AG04450 (cell line): Measurements from ENCODE around the gene ANKLE2. TPM values are rescaled to one million over a fixed set of nuclear protein-coding genes. Genes with fewer than 3 reads are reported as not detected.

Experiments used
- CTCF ChIA-PET: fragments of 300-600, 350-600 bp; formaldehyde crosslinking; extraction: SDS; loops from one replicate; lab custom pipeline; 2022; ENCODE audit warnings: antibody characterized with exemption, inconsistent platforms; lab: Charles Lee
- POLR2A ChIA-PET: fragments of 350-600 bp; formaldehyde crosslinking; extraction: SDS; loops from one replicate; lab custom pipeline; 2021; ENCODE audit warnings: antibody characterized with exemption, inconsistent platforms; lab: Yijun Ruan, JAX
- DNase-seq: peaks from one replicate; pipeline ENCODE4 v3.0.0-alpha.2; 2011; ENCODE audit warnings: low read depth, low spot score
- H3K27ac ChIP-seq: one replicate; pipeline ENCODE4 v1.5.1; 2012; ENCODE audit warnings: low read depth, low read length, control low read depth
- H3K27me3 ChIP-seq: one replicate; pipeline ENCODE4 v1.6.0; 2012; ENCODE audit warnings: low read length; ENCODE audit not compliant: control insufficient read depth, insufficient read depth
- H3K4me3 ChIP-seq: 2 replicates; pipeline ENCODE4 v1.5.1; 2011; ENCODE audit warnings: mild to moderate bottlenecking, low read depth, low read length, control low read depth
- H3K9me3 ChIP-seq: 2 replicates; pipeline ENCODE4 v1.5.1; 2012; ENCODE audit warnings: low read length; ENCODE audit not compliant: control insufficient read depth, insufficient read depth
- CTCF ChIP-seq: IDR thresholded peaks from 2 replicates; pipeline ENCODE4 v1.5.1; 2011; ENCODE audit warnings: low read depth, low read length, control low read depth, inconsistent platforms
- polyA plus RNA-seq: library from polyadenylated mRNA; depleted of rRNA; stranded (reverse); fragments of >200 nt; gene quantifications from 2 replicates; pipeline ENCODE4 v1.2.3, GENCODE V29; 2011

ANKLE2 gene
- polyA plus RNA-seq, 1 experiment = 55.7 TPM

DNA sequence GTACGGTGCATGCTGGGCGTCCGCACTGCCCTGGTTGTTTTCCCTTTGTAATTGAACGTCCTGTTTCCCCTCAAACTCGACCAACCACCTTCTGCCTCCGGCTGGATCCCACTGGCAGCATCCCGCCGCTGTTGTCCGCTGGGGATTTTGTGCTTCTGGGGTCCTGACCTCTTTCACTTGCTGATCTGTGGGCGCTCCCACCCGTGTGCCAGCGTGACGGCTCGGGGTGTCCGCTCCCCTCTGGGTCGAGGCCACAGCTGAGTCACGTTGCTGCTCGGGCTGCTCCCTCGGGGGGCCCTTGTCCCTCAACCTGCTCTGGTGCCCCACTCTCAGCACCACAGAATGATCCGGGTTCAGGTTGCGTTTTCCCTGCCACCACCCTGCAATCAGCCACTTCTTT is 43.0 kb downstream of the ANKLE2 start:
- Histone ChIP-seq H3K27me3 (no peaks in the 10 kb centered on the region), H3K4me3 (no peak overlapping the region), H3K27ac (no peak overlapping the region), H3K9me3 (peaks cover 7% of the 10 kb centered on the region; the same call in 1 of the 2 replicates)
- ChIA-PET POLR2A (no interaction called here), CTCF (no interaction called here)
- no peak for TF ChIP-seq CTCF
- DNase-seq = no peak

DNA sequence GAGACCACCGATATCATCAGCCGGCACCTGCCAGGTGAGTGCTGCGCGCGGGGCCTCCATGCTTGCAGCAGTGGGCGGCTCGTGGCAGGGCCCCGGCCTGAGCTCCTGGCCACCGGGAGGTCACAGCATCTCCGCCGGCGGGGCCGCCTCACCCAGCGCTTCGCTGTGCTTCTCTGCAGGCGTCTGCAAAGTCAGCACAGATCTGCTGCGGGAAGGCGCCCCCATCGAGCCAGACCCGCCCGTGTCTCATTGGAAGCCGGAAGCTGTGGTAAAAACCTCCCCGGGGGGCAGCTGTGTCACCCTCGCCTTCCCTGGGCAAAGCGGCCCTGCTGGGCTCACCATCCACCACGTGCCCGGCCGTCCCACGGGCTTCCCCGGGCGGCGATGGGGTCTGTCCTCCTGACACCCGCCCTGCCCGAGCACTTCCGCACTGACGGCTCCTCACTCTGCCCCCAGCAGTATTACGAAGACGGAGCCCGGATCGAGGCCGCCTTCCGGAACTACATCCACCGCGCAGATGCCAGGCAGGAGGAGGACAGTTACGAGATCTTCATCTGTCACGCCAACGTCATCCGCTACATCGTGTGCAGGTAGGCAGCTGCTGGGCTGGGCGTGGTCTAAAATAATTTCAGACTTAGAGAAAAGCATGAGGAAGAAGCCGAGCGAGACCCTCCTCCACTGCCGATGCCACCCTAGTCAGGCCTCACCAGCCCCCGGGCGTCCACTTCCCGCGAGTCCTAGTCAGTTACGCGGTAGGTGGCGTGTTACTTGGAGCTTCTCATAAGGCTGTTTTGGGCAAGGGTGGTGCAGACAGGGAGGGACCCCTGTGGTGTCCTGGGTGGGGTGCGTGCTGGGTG is 43.9 kb downstream of the ANKLE2 start:
- CTCF ChIA-PET = no interaction called here
- H3K4me3 ChIP-seq = no peak overlapping the region
- no peak for DNase-seq
- peaks cover 4% of the 10 kb centered on the region; the same call in 1 of the 2 replicates for H3K9me3 ChIP-seq
- POLR2A ChIA-PET = interaction anchor here (1.0 kb wide), 1 partner anchor 37 kb away, joined by 4 read pairs; no protein-coding TSS in a partner anchor
- TF ChIP-seq CTCF = no peak
- H3K27ac ChIP-seq = no peak overlapping the region
- H3K27me3 ChIP-seq = no peaks in the 10 kb centered on the region

GRCh38 chr12:132717011-132717410 is 44.6 kb downstream of the ANKLE2 start:
- TF ChIP-seq CTCF = no peak
- Histone ChIP-seq H3K27ac (no peak overlapping the region), H3K27me3 (no peaks in the 10 kb centered on the region), H3K9me3 (peaks cover 4% of the 10 kb centered on the region; the same call in 1 of the 2 replicates), H3K4me3 (no peak overlapping the region)
- DNase-seq = no peak
- CTCF ChIA-PET = no interaction called here
- POLR2A ChIA-PET = interaction anchor here (1.0 kb wide), 1 partner anchor 38 kb away, joined by 4 read pairs; no protein-coding TSS in a partner anchor

- Histone ChIP-seq H3K27me3 (no peaks in the 10 kb centered on the region), H3K27ac (no peak overlapping the region), H3K9me3 (peaks cover 4% of the 10 kb centered on the region; the same call in 1 of the 2 replicates), H3K4me3 (no peak overlapping the region)
- no peak for DNase-seq
- TF ChIP-seq CTCF = no peak
- CTCF ChIA-PET = no interaction called here
- POLR2A ChIA-PET = no interaction called here
Observed at GRCh38 chr12:132716356-132716755, 45.3 kb downstream of the ANKLE2 start.

GRCh38 chr12:132715874-132716273 is 45.8 kb downstream of the ANKLE2 start:
- no peaks in the 10 kb centered on the region for H3K27me3 ChIP-seq
- H3K27ac ChIP-seq = no peak overlapping the region
- ChIA-PET POLR2A (no interaction called here), CTCF (no interaction called here)
- no peak for TF ChIP-seq CTCF
- DNase-seq = no peak
- H3K4me3 ChIP-seq = no peak overlapping the region
- H3K9me3 ChIP-seq = peaks cover 4% of the 10 kb centered on the region; the same call in 1 of the 2 replicates
